ENCODE data around the gene CCNYL1. TPM values are rescaled to one million over a fixed set of nuclear protein-coding genes. Genes with fewer than 3 reads are reported as not detected.
"Not testable (repeated sequence)": the region's sequence is repeated elsewhere in the genome, so short reads cannot be mapped to it uniquely, and the experiment has no call there.

CCNYL1 gene
- total and polyA plus RNA-seq, 7 donors: 6.1 to 15.7 (median 7.7) TPM

DNA sequence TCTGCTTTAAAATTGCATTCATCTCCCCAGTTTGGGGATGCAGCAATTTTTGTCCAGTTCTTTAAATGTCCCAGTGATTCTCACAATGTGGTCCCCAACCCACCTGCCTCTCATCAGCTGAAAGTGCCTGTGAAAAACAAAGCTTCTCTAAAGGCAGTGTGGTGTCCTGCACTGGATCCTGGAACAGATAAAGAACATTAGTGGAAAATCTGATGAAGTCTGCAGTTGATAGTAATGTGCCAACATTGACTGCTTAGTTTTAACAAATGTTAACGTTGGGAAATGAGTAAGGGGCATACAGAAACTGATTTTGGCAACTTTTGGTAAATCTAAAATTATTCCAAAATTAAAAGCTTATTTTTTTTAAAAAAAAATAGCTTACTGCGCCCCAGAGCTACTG is 49.0 kb downstream of the CCNYL1 start:
- Histone ChIP-seq H3K27ac (no peak overlapping the region), H3K27me3 (ENCODE audit: insufficient read depth in 3 of 3, low read length in 2 of 3) (no peaks in the 10 kb centered on the region), H3K9me3 (no peaks in the 10 kb centered on the region), H3K4me1 (peaks cover 29% of the 10 kb centered on the region), H3K36me3 (ENCODE audit: insufficient read depth in 1 of 2, low read depth in 1 of 2) (peaks cover 0 to 8% of the 10 kb centered on the region in 2 donors), H3K4me3 (no peak overlapping the region)
- TF ChIP-seq, protein P1, sequence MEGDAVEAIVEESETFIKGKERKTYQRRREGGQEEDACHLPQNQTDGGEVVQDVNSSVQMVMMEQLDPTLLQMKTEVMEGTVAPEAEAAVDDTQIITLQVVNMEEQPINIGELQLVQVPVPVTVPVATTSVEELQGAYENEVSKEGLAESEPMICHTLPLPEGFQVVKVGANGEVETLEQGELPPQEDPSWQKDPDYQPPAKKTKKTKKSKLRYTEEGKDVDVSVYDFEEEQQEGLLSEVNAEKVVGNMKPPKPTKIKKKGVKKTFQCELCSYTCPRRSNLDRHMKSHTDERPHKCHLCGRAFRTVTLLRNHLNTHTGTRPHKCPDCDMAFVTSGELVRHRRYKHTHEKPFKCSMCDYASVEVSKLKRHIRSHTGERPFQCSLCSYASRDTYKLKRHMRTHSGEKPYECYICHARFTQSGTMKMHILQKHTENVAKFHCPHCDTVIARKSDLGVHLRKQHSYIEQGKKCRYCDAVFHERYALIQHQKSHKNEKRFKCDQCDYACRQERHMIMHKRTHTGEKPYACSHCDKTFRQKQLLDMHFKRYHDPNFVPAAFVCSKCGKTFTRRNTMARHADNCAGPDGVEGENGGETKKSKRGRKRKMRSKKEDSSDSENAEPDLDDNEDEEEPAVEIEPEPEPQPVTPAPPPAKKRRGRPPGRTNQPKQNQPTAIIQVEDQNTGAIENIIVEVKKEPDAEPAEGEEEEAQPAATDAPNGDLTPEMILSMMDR (IDR thresholded peaks at IDR 0.05): no peak
- WGBS, 3 donors: 75 to 93% (median 81%) methylated on average over 2 of the region's 2 CpGs
- DNase-seq: no peak
- no peak for ATAC-seq
- intact Hi-C loops (cut with DNase I): loop anchor here in 1 of 2 donors (5.0 kb wide), 1 partner anchor 287 kb away; no protein-coding TSS in a partner anchor

DNA sequence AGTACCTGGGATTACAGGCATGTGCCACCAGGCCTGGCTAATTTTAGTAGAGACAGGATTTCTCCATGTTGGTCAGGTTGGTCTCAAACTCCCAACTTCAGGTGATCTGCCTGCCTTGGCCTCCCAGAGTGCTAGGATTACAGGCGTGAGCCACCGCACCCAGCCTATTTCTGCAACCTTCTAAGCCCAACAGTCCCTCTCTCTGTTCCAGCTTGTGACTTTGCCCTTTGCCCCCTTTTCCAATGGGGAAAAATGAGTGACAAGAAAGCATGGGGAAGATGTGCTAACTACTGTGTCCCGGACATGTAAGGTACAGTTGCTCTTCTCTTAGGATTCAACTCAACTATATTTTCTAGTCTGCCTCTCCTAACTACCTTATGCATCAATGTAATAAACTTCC is 50.0 kb downstream of the CCNYL1 start:
- H3K27me3 ChIP-seq (ENCODE audit: insufficient read depth in 3 of 3, low read length in 2 of 3); H3K36me3 ChIP-seq (ENCODE audit: insufficient read depth in 1 of 2, low read depth in 1 of 2); ATAC-seq; H3K4me3 ChIP-seq; H3K9me3 ChIP-seq; H3K27ac ChIP-seq; DNase-seq: not testable (repeated sequence)
- intact Hi-C loops (cut with DNase I): loop anchor here in 1 of 2 donors (5.0 kb wide), 1 partner anchor 286 kb away; no protein-coding TSS in a partner anchor
- H3K4me1 ChIP-seq: peaks cover 30% of the 10 kb centered on the region
- WGBS, 3 donors: 95 to 98% (median 96%) methylated on average over 3 of the region's 3 CpGs

DNA sequence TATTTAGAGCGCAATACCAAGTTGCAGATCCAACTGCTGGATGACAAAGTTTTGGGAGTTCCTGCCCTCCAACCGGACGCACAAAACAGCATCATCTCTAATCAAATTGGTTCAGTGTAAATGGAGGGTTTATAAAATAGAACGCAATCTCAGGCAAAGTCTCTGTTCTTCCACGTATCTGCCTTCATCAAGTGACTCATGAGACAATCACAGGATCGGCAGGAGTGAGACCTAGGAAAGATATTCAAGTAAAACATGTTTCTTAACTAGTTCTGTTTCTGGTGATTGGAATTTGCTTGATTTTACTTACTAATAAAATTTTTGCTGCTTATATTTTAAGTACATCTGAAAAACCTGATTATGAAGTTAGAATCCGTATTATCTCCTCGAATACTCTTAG is 50.7 kb downstream of the CCNYL1 start:
- WGBS, 3 donors: 89 to 96% (median 95%) methylated on average over 8 of the region's 8 CpGs
- Histone ChIP-seq H3K36me3 (ENCODE audit: insufficient read depth in 1 of 2, low read depth in 1 of 2) (peaks cover 0 to 16% of the 10 kb centered on the region in 2 donors), H3K27me3 (ENCODE audit: insufficient read depth in 3 of 3, low read length in 2 of 3) (no peaks in the 10 kb centered on the region), H3K27ac (no peak overlapping the region), H3K9me3 (no peaks in the 10 kb centered on the region), H3K4me3 (no peak overlapping the region), H3K4me1 (peaks cover 30% of the 10 kb centered on the region)
- intact Hi-C loops (cut with DNase I): loop anchor here in 1 of 2 donors (5.0 kb wide), 1 partner anchor 285 kb away; no protein-coding TSS in a partner anchor
- DNase-seq (no peak), ATAC-seq (no peak)
- TF ChIP-seq, protein P1 (IDR thresholded peaks at IDR 0.05): no peak

DNA sequence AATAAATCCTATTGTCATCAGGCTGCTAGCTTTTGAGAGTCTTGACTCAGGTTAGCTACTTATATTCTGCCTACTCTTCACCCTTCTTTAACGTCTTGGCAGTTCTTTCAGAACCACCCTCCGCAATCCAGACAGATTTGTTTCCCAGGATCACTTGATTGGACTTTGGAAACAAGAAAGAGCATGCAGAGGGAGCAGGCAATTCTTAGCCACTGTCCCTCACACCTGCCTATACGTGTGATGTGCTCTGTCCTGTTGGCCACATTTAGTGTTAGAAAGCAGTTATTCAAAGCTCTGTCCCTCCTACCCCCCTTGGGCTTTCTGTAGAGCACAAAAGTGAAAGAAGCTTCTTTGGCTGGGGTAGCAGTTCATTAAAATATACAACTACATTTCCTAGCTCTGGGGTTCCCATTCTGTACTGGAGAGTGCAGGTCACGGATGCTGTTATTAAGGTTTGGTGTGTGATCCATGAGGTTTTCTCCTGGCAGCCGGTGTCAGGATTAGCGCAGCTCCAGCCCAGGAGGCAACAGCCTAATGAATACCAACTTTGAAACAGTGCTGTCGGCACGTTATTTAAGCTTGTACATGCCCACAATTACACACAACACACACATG is 52.0 kb downstream of the CCNYL1 start:
- Histone ChIP-seq H3K4me1 (peaks cover 30% of the 10 kb centered on the region), H3K9me3 (no peaks in the 10 kb centered on the region), H3K27me3 (ENCODE audit: insufficient read depth in 3 of 3, low read length in 2 of 3) (no peaks in the 10 kb centered on the region), H3K4me3 (no peak overlapping the region), H3K27ac (no peak overlapping the region), H3K36me3 (ENCODE audit: insufficient read depth in 1 of 2, low read depth in 1 of 2) (peaks cover 0 to 21% of the 10 kb centered on the region in 2 donors)
- intact Hi-C loops (cut with DNase I): loop anchor here in 1 of 2 donors (5.0 kb wide), 1 partner anchor 284 kb away; no protein-coding TSS in a partner anchor
- TF ChIP-seq, protein P1 (IDR thresholded peaks at IDR 0.05): no peak
- no peak for DNase-seq
- WGBS, 3 donors: 58 to 73% (median 69%) methylated on average over 8 of the region's 8 CpGs
- no peak for ATAC-seq

DNA sequence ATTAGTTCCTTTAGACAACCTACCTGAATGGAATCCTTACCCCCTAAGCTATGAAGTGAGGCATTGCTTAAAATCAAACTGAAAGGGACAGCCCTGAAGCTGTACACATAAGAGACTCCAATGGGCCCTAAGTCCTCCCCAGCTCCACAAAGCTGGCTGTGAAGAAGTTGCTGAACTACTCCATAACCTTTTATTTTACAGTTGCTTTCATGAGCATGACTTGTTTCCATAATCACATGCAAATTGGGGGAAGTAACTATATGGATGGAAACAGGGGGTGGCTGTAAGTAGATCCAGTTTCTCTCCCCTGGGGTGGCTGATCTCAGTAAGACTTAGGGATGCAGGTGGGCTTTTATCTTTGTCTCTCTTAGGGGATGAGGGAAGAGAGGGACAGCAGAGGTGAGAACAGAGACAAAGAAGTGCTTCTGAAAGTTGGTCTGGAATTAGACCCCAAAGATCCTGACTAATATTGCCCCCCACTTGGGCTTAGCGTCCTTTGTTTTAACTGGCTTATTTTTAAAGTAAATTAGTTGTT is 52.7 kb downstream of the CCNYL1 start:
- no peak overlapping the region for H3K27ac ChIP-seq
- peaks cover 30% of the 10 kb centered on the region for H3K4me1 ChIP-seq
- ATAC-seq: no peak
- TF ChIP-seq, protein P1 (IDR thresholded peaks at IDR 0.05): no peak
- no peak for DNase-seq
- intact Hi-C loops (cut with DNase I): loop anchor here in 1 of 2 donors (5.0 kb wide), 1 partner anchor 283 kb away; no protein-coding TSS in a partner anchor
- no peak overlapping the region for H3K4me3 ChIP-seq
- no peaks in the 10 kb centered on the region for H3K27me3 ChIP-seq (ENCODE audit: insufficient read depth in 3 of 3, low read length in 2 of 3)
- peaks cover 0 to 21% of the 10 kb centered on the region in 2 donors for H3K36me3 ChIP-seq (ENCODE audit: insufficient read depth in 1 of 2, low read depth in 1 of 2)
- 81 to 95% (median 90%) methylated on average over 1 of the region's 1 CpG for WGBS, 3 donors
- no peaks in the 10 kb centered on the region for H3K9me3 ChIP-seq

Data from psoas muscle (tissue), 8 donors.